Measurements from ENCODE around the gene MMD2.
"Not testable (repeated sequence)": the region's sequence is repeated elsewhere in the genome, so short reads cannot be mapped to it uniquely, and the experiment has no call there.

The MMD2 gene

GRCh38 chr7:4958477-4959301 is at the start of gene MMD2:
Gene MMD2, minus strand, starts transcription at chr7:4959187. Its CDS starts 170 bp downstream, at chr7:4959017.
- peak; percentile 12 for DNase-seq (ENCODE audit: low spot score)

- DNase-seq (ENCODE audit: low spot score), result no peak
These were observed 46.1 kb upstream of the MMD2 start for GRCh38 chr7:5005066-5005465.

DNA sequence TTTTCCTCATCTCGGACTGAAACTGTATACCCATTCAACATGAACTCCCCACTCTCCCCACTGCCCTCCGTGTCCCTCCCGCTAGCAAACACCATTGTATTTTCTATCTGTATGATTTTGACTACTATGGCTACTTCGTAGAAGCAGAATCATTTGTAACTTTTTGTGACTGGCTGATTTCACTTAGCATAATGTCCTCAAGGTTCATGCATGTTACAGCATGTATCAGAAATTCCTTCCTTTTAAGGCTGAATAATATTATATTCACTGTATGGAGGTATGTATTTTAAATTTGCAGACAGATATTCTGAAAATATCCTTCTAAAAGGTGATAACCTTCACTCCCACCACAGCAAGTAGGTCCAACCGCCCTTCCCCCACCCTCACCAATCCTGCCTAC is 42.9 kb upstream of the MMD2 start:
- DNase-seq (ENCODE audit: low spot score), result no peak

- no peak for DNase-seq (ENCODE audit: low spot score)
These were observed 42.0 kb upstream of the MMD2 start for GRCh38 chr7:5001003-5001402.

DNA sequence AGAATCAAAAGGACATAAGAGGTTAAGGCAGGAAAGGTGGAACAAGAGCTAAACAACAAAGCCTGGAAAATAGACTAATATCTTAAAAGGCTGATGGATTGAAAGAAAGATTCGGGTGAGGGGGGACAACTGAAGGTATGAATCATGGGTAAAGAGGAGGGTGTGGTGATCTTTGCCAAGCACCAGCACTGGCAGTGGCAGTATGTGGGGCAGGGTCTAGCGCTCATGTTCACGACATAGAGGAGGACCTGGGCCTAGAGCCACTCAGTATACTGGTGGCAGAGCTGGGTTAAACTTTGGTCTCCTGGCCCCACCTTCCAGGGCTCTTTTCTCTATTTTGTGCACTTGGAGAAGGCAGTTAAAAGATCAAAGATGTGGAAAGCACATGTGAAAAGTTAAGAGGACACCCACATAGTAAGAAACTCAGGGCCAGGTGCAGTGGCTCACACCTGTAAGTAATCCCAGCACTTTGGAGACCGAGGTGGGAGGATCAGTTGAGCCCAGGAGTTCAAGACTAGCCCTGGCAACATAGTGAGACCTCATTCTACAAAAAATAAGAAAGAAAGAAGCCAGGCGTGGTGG is 40.5 kb upstream of the MMD2 start:
- no peak for DNase-seq (ENCODE audit: low spot score)

DNA sequence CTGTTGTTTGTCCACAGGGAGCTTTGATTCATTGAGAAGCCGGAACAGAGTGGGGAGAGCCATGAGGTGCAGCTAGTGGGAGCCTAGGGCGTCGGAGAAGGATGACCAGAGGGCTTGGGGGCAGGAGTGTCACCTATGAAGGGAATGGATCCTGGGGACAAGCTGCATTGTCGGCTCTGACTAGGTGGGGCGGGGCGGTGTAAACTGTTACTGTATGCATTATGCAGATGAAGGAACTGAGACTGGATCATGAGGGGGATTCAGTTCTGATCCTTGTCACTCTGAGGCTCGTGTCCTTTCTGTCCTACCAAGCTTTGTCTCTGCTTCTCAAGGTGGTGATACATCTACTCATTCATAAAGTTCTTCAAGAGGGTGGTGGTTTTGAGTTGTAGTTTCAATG is 39.9 kb upstream of the MMD2 start:
- no peak for DNase-seq (ENCODE audit: low spot score)

DNA sequence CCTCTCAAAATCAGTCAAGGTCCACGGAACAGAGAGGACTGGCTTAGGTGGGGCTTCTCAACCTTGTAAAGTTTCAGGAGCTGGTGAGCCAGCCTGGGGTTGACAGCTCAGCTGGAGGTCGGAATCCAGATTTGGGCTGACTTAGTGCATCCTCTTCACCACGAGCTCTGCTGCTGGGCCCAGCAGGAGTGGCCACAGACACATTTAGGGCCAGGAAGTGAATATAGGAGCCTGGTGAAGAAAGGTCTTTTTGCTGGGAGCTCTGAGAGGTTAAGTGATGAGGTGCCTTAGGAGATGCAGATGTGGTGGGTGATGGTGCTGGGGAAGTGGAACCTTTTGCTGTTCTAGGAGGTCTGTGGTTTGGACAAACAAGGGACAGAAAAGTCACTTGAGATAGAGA is 39.3 kb upstream of the MMD2 start:
- DNase-seq (ENCODE audit: low spot score), result no peak

DNA sequence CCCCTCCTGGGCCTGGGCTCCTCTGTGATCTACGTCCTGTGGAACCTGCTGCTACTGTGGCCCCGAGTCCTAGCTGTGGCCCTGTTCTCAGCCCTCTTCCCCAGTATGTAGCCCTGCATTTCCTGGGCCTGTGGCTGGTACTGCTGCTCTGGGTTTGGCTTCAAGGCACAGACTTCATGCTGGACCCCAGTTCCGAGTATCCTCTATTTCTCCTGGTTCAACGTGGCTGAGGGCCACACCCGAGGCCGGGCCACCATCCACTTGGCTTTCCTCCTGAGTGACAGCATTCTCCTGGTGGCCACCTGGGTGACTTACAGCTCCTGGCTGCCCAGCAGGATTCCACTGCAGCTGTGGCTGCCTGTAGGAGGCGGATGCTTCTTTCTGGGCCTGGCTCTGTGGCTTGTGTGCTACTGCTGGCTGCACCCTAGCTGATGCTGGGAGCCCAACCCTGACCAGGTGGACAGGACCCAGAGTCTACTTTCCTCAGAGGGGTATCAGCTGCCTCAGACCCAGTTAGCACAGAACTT is 37.8 kb upstream of the MMD2 start:
- no peak for DNase-seq (ENCODE audit: low spot score)

DNA sequence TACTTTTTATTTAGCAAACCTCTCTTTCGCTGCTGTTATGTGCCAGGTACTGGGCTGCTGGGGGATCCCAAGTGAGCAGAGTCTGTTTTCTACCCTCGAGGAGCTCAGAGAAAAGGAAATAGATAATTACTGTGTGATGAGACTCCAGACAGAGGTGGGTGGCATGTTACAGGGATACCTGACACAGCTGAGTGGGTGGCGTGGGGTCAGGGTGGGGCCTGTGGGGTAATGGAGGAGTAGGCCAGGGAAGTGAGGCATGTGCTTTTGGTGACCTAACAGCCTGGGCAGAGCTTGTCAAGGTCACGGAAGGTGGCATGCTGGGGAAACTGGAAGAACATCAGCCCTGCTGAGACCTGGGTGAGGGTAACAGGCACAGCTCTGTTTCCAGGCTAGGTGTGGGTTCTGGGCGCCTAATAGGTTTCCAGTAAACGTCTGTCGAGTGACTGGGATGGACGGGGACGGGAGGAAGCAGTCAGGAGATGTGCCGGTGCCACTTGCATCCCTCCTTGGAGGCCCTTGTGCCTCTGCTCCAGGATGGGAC is 36.5 kb upstream of the MMD2 start:
- DNase-seq (ENCODE audit: low spot score), result no peak

DNA sequence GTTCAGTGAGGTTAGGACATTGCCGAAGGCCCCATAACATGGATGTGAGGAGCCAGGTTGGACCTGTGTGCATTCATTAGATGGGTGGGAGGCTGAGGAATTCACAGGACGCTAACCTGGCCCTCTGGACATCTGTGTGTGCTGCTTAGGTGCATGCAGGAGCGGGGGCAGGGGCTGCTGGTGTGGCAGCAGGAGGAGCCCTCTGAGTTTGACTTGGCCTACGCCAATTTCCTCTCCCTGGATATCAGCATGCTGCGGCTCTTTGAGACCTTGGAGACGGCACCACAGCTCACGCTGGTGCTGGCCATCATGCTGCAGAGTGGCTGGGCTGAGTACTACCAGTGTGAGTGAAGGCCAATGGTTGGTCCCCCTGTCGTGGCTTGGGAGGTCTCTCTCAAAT is 34.5 kb upstream of the MMD2 start:
- no peak for DNase-seq (ENCODE audit: low spot score)

- DNase-seq (ENCODE audit: low spot score), result not testable (repeated sequence)
These were observed 23.8 kb upstream of the MMD2 start for GRCh38 chr7:4982741-4983140.

DNA sequence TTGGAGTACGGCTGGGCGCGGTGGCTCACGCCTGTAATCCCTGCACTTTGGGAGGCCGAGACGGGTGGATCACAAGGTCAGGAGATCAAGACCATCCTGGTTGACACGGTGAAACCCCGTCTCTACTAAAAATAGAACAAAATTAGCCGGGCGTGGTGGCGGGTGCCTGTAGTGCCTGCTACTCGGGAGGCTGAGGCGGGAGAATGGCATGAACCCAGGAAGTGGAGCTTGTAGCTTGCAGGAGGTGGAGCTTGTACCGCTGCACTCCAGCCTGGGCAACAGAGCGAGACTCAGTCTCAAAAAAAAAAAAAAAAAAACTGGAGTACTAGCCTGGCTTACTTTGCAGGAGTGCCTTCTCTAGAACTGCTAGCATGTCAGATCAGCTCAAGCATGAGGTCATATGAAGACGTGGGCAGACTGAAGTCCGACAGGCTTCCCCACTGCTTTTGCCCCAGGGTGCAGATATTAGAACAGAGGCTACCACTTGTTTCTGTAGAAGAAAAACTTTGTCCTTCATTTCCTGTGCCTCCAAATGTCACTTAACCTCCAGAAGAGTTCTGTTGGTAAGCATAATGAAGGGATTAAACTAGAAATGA is 22.4 kb upstream of the MMD2 start:
- not testable (repeated sequence) for DNase-seq (ENCODE audit: low spot score)

DNA sequence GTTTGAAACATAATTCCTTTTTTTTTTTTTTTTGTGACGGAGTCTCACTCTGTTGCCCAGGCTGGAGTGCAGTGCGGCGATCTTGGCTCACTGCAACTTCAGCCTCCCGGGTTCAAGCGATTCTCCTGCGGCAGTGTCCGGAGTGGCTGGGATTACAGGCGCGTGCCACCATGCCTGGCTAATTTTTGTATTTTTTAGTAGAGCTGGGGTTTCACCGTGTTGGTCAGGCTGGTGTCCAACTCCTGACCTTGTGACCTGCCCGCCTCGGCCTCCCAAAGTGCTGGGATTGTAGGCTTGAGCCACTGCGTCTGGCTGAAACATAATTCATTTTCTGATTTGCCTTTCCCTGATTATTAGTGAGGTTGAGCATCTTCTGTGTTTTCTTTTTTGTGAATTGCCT is 16.6 kb upstream of the MMD2 start:
- DNase-seq (ENCODE audit: low spot score), result not testable (repeated sequence)

DNA sequence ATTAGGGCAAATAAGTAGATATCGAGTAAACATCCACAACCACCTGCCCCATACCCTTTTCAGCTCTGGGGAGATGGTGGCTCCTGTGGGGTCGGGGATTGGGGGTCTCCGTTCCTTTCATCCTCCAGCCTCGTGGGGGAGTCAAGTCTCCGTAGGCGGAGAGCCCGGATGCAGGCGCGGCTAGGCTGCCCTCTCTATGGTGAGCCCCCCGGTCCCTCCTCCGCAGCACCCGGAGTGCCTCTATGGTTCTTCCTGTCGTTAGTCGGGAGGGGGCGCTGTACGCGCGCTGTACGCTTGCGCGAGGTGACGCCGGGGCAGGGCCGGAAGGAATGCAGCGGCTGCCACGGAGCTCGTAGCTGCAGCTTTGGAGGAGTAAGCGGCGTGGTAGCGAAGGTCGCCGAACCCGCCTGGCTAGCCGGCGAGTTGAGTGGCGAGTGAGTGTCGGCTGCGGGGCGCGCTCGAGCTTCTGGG is 14.8 kb upstream of the MMD2 start:
- peak; percentile 89 for DNase-seq (ENCODE audit: low spot score)

DNA sequence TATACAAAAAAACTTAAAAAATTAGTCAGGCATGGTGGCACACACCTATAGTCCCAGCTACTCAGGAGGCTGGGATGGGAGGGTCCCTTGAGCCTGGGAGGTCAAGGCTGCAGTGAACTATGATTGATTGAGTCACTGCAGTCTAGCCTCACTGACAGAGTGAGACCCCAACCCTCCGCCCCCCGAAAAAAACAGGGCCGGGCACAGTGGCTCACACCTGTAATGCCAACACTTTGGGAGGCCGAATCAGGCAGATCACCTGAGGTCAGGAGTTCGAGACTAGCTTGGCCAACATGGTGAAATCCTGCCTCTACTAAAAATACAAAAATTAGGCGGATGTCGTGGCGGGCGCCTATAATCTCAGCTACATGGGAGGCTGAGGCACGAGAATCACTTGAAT is 13.5 kb upstream of the MMD2 start:
- DNase-seq (ENCODE audit: low spot score), result not testable (repeated sequence)

DNA sequence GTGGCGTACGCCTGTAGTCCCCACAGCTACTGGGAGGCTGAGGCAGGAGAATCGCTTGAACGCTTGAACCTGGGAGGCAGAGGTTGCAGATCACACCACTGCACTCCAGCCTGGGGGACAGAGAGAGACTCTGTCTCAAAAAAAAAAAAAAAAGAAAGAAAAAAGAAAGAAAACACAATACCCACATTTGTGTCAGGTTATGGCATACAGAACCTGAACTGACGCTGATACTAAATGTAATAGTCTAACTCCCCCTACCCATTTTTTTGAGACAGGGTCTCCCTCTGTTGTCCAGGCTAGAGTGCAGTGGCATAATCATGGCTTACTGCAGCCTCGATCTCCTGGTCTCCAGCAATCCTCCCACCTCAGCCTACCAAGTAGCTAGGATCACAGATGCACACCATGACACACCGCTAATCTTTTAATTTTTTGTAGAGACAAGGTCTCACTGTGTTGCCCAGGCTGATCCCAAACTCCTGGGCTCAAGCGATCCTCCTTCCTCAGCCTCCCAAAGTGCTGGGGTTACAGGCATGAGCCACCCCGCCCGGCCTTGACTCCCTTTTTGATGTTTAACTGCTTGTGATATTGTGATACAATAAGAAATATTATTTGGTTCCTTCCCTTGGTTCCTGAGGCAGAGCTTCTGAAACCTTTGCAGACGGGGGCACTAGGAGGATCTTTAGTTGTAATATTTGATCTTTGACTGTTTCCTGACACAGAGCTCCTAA is 6.5 kb upstream of the MMD2 start:
- no peak for DNase-seq (ENCODE audit: low spot score)

DNA sequence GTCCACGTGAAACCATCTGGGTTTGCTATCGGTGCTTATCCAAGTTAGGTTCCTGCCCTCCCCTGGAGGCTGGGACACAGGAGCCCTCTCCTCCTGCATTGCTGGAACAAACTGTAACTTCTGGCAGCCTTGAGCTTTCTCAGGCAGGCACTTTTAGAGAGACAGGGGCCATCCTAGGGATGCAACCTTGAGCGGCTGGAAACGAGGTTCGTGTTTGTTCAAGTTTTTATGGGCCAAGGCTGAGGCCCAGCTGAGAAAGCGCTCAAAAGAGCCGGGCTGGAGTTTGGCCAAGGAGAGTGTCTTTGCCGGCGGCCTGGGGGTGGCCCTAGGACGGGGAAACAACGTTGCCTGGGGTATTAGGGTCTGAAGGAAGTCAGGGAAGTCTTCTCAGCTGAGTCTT is 5.5 kb upstream of the MMD2 start:
- DNase-seq (ENCODE audit: low spot score), result no peak

GRCh38 chr7:4962872-4963775 is 4.1 kb upstream of the MMD2 start:
- DNase-seq (ENCODE audit: low spot score), result no peak

DNA sequence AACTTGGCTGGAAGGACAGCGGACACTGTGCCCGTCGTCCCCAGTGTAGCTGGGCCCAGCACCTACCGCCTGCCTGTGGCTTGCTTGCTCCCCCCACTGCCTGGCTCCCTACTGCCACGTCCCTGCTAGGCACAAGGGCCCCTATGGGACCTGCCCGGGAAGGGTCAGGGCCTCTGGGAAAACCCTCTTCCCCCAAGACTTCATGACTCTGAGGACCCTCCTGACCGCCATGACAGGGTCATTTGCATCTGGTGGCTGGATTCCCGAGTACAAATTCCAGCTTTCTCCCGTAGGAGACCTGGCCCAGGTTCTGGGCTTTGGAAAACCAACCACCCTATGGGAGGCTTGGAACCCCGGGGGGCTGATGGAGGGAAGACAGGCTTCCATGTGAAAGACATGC is 1.4 kb upstream of the MMD2 start:
- no peak for DNase-seq (ENCODE audit: low spot score)

GRCh38 chr7:4959893-4960292 is 906 bp upstream of the MMD2 start:
- no peak for DNase-seq (ENCODE audit: low spot score)

DNA sequence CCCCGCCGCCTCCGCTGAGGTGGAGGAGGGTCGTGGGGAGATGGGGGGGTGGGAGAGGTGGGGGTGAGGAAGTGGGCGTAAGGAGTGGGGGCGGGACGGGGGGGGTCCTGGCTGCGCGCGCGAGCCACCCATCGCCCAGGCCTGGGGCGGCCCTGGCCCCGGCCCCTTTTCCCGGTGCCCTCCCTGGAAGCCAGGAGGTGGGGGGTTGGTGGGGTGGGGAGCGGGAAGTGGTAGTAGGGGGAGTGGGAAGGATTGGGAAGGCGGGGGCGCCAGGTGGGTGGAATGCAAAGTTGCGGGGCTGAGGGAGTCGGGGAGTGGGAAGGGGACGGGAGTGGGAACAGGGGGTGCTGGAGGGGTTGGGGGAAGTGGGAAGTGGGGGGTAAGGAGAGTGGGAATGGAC is 319 bp upstream of the MMD2 start:
- no peak for DNase-seq (ENCODE audit: low spot score)
